ENCODE measurements around the gene STOM. TPM values are rescaled to one million over a fixed set of nuclear protein-coding genes. Genes with fewer than 3 reads are reported as not detected.

STOM gene
- total RNA-seq, 1 experiment from 2014 or later = 33.1 TPM

- Histone ChIP-seq H3K4me3 (ENCODE audit: low read depth, low read length) (no peak overlapping the region), H3K27me3 (replicated peaks; ENCODE audit: control insufficient read depth, insufficient read depth, low read length) (no peaks in the 10 kb centered on the region), H3K9me3 (peaks cover 11% of the 10 kb centered on the region), H3K4me1 (no peaks in the 10 kb centered on the region), H3K36me3 (ENCODE audit: control insufficient read depth, insufficient read depth, low read length) (no peaks in the 10 kb centered on the region)
- H3K9me3 Mint-ChIP-seq (ENCODE audit: unreplicated experiment) = peaks cover 10% of the 10 kb centered on the region
- H3K27me3 Mint-ChIP-seq (ENCODE audit: insufficient read depth, unreplicated experiment) = peaks cover 2% of the 10 kb centered on the region
- intact Hi-C loops (cut with micrococcal nuclease; ENCODE audit: unreplicated experiment) = no loop called here
- CTCF ChIA-PET = no interaction called here
- no TSS peak for BruUV-seq (replicated peaks)
- POLR2A ChIA-PET = no interaction called here
- no peak overlapping the region for H3K4me3 Mint-ChIP-seq (ENCODE audit: unreplicated experiment)
- no peak overlapping the region for H3K27ac Mint-ChIP-seq (ENCODE audit: unreplicated experiment)
- DNase-seq = no peak
- H3K4me1 Mint-ChIP-seq (ENCODE audit: low read depth, unreplicated experiment) = no peaks in the 10 kb centered on the region
- peaks cover 6% of the 10 kb centered on the region for H3K36me3 Mint-ChIP-seq (ENCODE audit: insufficient read depth, unreplicated experiment)
- TF ChIP-seq CTCF (IDR thresholded peaks at IDR 0.05; ENCODE audit: insufficient read depth in 1 of 2, low read depth in 1 of 2, low read length in 1 of 2, severe bottlenecking in 1 of 2, unreplicated experiment in 1 of 2) = no peak
These were observed 34.9 kb upstream of the STOM start for GRCh38 chr9:121404906-121405305.

GRCh38 chr9:121399883-121400607 is 30.0 kb upstream of the STOM start:
- Mint-ChIP-seq H3K27ac (ENCODE audit: unreplicated experiment) (no peak overlapping the region), H3K4me3 (ENCODE audit: unreplicated experiment) (no peak overlapping the region), H3K27me3 (ENCODE audit: insufficient read depth, unreplicated experiment) (no peaks in the 10 kb centered on the region), H3K36me3 (ENCODE audit: insufficient read depth, unreplicated experiment) (no peaks in the 10 kb centered on the region), H3K9me3 (ENCODE audit: unreplicated experiment) (peaks cover 17% of the 10 kb centered on the region), H3K4me1 (ENCODE audit: low read depth, unreplicated experiment) (no peaks in the 10 kb centered on the region)
- H3K4me1 ChIP-seq = no peaks in the 10 kb centered on the region
- POLR2A ChIA-PET = no interaction called here
- CTCF ChIA-PET = interaction anchor here (1.0 to 3.3 kb wide), 5 partner anchors 65 to 187 kb away, joined by 3 to 20 read pairs (median 4); no protein-coding TSS in a partner anchor
- TF ChIP-seq CTCF (IDR thresholded peaks at IDR 0.05; ENCODE audit: insufficient read depth in 1 of 2, low read depth in 1 of 2, low read length in 1 of 2, severe bottlenecking in 1 of 2, unreplicated experiment in 1 of 2) = peak; percentile 29 to 36
- H3K36me3 ChIP-seq (ENCODE audit: control insufficient read depth, insufficient read depth, low read length) = no peaks in the 10 kb centered on the region
- H3K27me3 ChIP-seq (replicated peaks; ENCODE audit: control insufficient read depth, insufficient read depth, low read length) = no peaks in the 10 kb centered on the region
- no peak overlapping the region for H3K4me3 ChIP-seq (ENCODE audit: low read depth, low read length)
- peak in 1 of 2 experiments; percentile 54 for DNase-seq
- intact Hi-C loops (cut with micrococcal nuclease; ENCODE audit: unreplicated experiment) = loop anchor here (1.0 kb wide), 5 partner anchors 24 to 187 kb away; no protein-coding TSS in a partner anchor
- H3K9me3 ChIP-seq = peaks cover 4% of the 10 kb centered on the region
- BruUV-seq (replicated peaks) = no TSS peak

GRCh38 chr9:121399126-121399882 is 29.3 kb upstream of the STOM start:
- H3K4me3 Mint-ChIP-seq (ENCODE audit: unreplicated experiment) = no peak overlapping the region
- intact Hi-C loops (cut with micrococcal nuclease; ENCODE audit: unreplicated experiment) = no loop called here
- Histone ChIP-seq H3K4me1 (no peaks in the 10 kb centered on the region), H3K27me3 (replicated peaks; ENCODE audit: control insufficient read depth, insufficient read depth, low read length) (no peaks in the 10 kb centered on the region), H3K36me3 (ENCODE audit: control insufficient read depth, insufficient read depth, low read length) (no peaks in the 10 kb centered on the region), H3K4me3 (ENCODE audit: low read depth, low read length) (no peak overlapping the region), H3K9me3 (peaks cover 3% of the 10 kb centered on the region; the same call in 1 of the 2 replicates)
- H3K9me3 Mint-ChIP-seq (ENCODE audit: unreplicated experiment) = peaks cover 17% of the 10 kb centered on the region
- BruUV-seq (replicated peaks) = no TSS peak
- no peak for TF ChIP-seq CTCF (IDR thresholded peaks at IDR 0.05; ENCODE audit: insufficient read depth in 1 of 2, low read depth in 1 of 2, low read length in 1 of 2, severe bottlenecking in 1 of 2, unreplicated experiment in 1 of 2)
- peak overlapping the region; percentile 18 for H3K27ac Mint-ChIP-seq (ENCODE audit: unreplicated experiment)
- H3K36me3 Mint-ChIP-seq (ENCODE audit: insufficient read depth, unreplicated experiment) = no peaks in the 10 kb centered on the region
- no peaks in the 10 kb centered on the region for H3K27me3 Mint-ChIP-seq (ENCODE audit: insufficient read depth, unreplicated experiment)
- H3K4me1 Mint-ChIP-seq (ENCODE audit: low read depth, unreplicated experiment) = no peaks in the 10 kb centered on the region
- DNase-seq = no peak
- ChIA-PET CTCF (interaction anchor here (1.0 to 3.3 kb wide), 6 partner anchors 23 to 186 kb away, joined by 3 to 20 read pairs (median 4); no protein-coding TSS in a partner anchor), POLR2A (no interaction called here)
